Transverse colon (tissue), 4 donors: ENCODE measurements around the gene PTDSS2.

Experiments used
- EP300 ChIP-seq: sonication (generic); formaldehyde crosslinking; IDR thresholded peaks from one replicate; pipeline ENCODE4 v1.6.1; 2017; ENCODE audit warnings: antibody characterized with exemption, low read depth
- POLR2AphosphoS5 ChIP-seq, 3 donors: sonication (generic); formaldehyde crosslinking; IDR thresholded peaks; one replicate each; pipeline ENCODE4 v1.6.1; 2016; ENCODE audit warnings: antibody characterized with exemption in 3 of 3
- TF ChIP-seq, protein P1 (sequence below), 5 experiments: fragments of 200-600 bp in 3 of 5; fragments of 450-650 bp in 2 of 5; sonication (generic) in 3 of 5; IDR thresholded peaks; 1 replicate in 2 of 5; 2 replicates in 3 of 5; pipeline ENCODE4 v1.5.1; 2016 to 2017; ENCODE audit warnings: antibody characterized with exemption in 5 of 5, inconsistent platforms in 3 of 5, mild to moderate bottlenecking in 2 of 5, moderate library complexity in 1 of 5

DNA sequence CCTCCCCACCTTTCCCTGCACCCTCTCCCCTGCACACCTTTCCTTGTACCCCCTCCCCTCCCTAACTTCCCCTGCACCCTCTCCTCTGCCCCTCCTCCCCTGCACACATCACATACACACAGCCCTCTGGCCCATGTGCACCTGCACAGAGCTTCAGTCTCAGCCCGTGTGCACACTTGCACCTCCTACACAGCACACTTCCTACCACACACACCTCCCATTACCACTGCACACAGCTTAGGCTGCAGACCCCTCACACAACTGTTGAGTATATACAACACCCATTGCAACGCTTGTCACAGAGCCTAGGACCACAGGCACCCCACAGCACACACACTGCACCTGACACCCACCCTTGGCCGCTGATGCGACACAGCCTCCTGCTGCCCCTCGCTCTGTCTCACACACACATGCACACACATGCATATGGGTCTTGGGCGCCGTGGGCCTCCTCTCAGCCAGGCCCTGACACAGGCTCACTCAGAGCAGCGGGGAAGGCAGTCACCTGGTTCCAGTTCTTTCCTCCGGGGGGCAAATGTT lies 35.7 kb upstream of the PTDSS2 start:
- TF ChIP-seq EP300 (no peak), POLR2AphosphoS5 (IDR thresholded peaks at IDR 0.05) (no peak)
- TF ChIP-seq, protein P1, sequence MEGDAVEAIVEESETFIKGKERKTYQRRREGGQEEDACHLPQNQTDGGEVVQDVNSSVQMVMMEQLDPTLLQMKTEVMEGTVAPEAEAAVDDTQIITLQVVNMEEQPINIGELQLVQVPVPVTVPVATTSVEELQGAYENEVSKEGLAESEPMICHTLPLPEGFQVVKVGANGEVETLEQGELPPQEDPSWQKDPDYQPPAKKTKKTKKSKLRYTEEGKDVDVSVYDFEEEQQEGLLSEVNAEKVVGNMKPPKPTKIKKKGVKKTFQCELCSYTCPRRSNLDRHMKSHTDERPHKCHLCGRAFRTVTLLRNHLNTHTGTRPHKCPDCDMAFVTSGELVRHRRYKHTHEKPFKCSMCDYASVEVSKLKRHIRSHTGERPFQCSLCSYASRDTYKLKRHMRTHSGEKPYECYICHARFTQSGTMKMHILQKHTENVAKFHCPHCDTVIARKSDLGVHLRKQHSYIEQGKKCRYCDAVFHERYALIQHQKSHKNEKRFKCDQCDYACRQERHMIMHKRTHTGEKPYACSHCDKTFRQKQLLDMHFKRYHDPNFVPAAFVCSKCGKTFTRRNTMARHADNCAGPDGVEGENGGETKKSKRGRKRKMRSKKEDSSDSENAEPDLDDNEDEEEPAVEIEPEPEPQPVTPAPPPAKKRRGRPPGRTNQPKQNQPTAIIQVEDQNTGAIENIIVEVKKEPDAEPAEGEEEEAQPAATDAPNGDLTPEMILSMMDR (IDR thresholded peaks at IDR 0.05), result no peak
